Measurements from ENCODE around the gene SFXN3.
"Not testable (repeated sequence)": the region's sequence is repeated elsewhere in the genome, so short reads cannot be mapped to it uniquely, and the experiment has no call there.

The SFXN3 gene

DNA sequence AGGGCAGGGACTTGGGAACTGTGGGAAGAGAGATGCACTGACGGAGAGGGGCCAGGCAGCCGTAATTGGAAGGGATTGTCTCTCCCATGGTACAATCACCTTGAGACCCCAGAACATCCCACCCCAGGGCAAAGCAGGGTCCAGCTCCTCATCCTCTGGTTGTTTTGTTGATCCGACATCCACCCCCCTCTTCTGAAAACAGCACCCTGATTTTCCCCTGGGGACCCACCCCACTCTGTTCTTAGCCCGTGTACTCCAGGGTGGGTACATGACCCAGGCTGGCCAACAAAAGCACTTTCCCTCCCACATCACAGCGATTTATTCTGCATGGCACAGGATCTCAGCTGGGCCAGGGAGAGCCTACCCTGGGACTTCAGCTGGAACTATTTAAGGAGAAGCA is 14.2 kb upstream of the SFXN3 start:
- no peak for DNase-seq

- no peak for DNase-seq
Measured at GRCh38 chr10:101018118-101018599, 12.9 kb upstream of the SFXN3 start.

DNA sequence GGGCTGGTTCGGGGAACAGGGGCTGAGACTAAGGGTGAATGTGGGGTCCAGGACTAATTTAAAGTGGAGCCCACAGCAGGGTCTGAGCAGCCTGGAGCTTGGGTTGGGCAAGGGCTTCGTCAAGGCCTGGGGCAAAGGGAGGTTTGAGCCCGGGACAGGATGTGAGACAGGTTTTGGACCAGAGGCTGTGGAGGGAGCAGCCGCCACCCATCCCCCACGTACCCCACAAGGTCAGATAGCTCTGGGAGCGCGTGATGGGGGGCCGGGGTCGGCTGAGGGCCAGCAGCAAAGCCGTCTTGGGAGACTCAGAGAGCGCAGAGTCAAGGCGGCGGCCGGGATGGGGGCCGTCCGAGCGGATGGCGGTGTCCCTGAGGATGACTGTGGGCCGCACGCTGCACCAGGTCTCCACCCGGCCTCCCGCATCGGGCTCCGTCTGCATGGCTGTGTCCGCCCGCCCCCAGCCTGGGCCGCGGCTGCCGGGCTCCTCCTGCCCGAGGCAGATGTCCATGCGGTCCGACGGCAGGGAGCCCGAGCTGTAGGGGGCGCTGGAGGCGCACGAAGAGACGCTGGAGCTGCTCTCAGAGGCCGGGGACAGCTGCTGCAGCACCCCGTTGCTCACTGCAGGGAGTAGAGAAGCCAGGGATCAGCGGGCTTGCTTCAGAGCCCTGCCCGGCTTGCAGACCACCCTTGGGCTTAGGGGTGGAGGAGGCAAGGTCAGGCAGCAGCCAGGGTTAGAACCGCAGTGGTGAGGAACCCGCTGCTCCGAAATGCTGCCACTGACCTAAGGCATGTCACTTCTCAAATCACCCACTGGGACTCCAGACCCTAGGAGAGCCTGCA is 12.2 kb upstream of the SFXN3 start:
- DNase-seq = peak; percentile 89

DNA sequence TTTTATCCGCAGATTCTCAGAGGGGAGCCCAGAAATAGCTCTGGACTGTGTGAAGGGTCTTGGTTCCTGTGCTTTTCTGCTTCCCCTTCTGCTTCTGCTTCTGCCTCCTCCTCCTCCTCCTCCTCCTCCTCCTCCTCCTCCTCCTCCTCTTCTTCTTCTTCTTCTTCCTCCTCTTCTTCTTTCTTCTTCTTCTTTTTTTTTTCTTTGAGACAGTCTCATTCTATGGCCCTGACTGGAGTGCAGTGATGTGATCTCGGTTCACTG is 11.7 kb upstream of the SFXN3 start:
- DNase-seq = no peak

- DNase-seq = no peak
Measured at GRCh38 chr10:101020427-101021075, 10.5 kb upstream of the SFXN3 start.

DNA sequence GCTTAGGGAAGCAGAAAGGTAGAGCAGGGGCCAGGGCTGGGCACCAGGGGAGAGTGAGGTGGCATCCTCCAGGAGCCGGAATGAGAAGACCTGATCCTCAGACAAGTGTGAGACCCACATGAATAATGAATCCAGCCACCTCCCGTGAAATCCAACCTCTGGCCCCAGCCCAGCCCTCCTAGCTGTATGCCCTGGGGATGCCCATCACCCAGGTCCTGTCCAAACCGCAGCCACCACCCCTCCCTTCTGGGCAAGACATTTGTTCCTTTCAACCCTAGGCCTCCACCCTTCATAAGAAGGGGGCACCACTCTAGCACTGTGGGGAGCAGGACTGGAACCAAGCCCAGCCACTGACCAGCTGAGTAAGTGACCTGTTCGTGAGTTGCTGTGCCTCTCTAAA is 9.8 kb upstream of the SFXN3 start:
- no peak for DNase-seq

GRCh38 chr10:101021692-101022251 is 9.3 kb upstream of the SFXN3 start:
- no peak for DNase-seq

- DNase-seq = no peak
Measured at GRCh38 chr10:101022967-101023705, 7.9 kb upstream of the SFXN3 start.

DNA sequence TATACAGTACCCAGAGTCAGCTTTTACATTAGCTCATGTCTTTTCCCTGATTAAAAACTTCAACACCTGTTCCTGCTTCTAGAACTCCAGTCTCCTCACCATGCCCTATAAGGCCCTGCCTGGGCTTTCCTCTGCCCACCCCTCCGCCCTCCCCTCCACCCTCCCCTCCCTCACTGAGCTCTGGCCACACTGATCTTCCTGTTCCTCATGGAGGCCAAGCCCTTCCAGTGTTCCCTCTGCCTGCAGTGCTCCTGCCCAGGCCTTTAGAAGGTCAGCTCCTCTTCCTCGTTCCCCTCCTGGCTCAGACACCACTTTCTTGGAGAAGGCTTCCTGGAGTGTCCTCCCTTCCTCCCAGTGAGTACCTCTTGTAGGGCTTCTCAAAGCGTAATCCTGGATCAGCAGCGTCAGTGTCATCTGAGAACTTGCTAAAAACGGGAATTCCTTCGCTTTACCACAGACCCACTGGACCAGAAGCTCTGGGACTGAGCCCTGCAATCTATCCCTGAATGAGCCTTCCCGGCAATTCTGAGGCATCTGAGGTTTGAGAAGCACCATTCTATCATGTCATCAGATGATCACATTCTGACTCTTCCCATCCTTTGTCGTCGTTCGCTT is 3.8 kb upstream of the SFXN3 start:
- DNase-seq = no peak

DNA sequence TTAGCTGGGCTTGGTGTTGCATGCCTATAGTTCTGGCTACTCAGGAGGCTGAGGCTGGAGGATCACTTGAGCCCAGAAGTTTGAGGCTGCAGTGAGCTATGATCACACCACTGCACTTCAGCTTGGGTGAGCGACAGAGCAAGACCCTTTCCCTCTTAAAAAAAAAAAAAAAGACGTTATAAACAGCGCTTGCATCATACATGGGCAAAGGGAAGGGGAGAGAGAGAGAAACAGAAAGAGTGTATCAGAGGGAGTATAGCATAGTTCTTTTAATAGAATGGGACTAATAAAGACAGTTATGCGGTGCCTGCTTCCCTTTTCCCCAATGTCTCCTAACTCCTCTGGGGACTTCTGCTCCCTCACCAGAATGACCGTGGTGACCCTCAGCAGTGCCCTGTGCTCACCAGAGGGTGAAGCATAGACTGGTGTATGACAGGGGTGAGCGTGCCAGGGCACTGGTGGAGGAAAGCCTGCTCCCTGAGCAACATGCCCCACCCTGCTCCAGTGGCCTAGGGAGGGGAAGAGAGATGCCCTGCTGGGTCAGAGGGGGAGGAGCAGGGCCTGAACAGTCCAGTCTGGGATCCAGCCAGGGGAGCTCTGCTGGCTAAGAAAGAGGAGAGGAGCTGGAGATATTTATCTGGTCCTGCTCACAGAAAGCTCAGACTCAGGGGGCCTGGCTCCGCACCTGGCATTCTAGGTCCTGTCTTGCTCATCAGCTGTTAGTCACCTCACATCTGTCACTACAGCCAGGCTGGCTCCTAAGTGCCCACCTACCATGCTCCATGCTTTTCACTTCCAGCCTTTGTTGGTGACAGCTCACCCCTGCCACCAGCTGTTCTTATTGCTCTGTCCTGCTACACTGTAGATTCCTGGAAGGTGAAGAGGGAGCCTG is 2.3 kb upstream of the SFXN3 start:
- no peak for DNase-seq

- DNase-seq = no peak
Measured at GRCh38 chr10:101029520-101030295, 1.3 kb upstream of the SFXN3 start.

- no peak for DNase-seq
Measured at GRCh38 chr10:101030496-101031127, 422 bp upstream of the SFXN3 start.

DNA sequence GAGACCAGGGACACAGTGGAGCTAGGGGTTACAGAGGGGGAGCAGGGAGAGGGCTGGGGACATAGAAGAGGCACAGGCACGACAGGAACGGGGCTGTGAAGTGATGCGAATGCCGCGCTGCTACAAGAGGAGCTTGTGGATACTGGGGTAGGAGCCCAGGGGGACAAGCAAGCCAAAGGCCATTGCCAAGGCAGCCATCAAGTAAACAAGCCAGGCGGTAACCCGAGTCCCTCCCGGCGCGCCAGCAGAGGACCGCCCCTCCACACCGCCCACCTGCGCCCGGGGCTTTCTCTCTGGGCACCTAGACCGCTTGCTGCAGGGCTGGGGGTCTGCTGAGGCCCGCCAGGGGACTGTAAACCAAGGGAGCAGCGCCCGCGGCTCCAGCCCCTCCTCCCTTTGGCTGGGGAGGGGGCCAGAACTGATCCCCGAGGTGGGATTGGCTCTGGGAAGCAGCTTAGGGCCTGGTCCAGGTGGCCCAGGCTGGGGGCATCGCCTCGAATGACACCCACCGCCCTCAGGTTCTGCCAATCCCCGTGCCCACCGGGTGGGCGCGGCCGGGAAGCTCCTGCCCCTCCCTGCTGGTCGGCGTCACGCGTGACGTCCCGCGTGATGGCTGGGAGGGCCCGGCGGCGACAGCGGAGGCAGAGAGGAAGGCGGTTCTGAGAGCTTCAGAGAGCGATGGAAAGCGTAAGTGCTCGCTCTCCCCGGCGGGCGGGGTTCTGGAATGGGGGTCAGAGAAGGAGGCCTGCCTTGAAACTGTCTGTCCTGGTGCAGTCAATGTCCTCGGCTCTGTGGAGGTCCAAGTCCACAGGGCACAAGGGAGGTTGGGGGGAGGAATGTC is 982 bp downstream of the SFXN3 start:
- DNase-seq = peak; percentile 82

- DNase-seq = peak; percentile 85
Measured at GRCh38 chr10:101032637-101033224, 1.7 kb downstream of the SFXN3 start.

GRCh38 chr10:101033276-101033675 is 2.2 kb downstream of the SFXN3 start:
- DNase-seq = no peak

DNA sequence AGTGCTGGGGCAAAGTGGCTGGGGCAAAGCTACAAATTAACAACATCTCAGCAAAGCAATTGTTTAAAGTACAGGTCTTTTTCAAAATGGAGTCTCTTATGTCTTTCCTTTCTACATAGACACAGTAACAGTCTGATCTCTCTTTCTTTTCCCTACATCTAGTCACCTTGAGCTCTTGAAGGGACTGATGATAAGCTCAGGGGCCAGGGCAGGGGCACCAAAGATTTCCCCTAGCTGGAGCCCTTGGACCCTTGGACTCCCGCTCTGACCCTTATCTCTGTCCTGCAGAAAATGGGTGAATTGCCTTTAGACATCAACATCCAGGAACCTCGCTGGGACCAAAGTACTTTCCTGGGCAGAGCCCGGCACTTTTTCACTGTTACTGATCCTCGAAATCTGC is 3.4 kb downstream of the SFXN3 start:
- not testable (repeated sequence) for DNase-seq

DNA sequence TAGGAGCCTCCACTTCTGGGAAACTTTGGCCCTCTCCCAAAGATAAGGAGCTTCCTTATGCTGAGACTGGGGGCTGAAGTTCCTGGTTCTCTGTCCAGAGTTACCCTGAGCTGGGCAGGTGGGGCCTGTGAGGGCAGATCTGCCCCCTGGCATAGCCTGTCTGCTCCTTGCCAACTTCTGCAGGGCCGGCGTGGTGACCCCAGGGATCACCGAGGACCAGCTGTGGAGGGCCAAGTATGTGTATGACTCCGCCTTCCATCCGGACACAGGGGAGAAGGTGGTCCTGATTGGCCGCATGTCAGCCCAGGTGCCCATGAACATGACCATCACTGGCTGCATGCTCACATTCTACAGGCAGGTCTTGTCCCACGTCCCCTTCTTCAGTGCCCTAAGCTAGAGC is 4.3 kb downstream of the SFXN3 start:
- no peak for DNase-seq

- no peak for DNase-seq
Measured at GRCh38 chr10:101035916-101036702, 5.1 kb downstream of the SFXN3 start.

DNA sequence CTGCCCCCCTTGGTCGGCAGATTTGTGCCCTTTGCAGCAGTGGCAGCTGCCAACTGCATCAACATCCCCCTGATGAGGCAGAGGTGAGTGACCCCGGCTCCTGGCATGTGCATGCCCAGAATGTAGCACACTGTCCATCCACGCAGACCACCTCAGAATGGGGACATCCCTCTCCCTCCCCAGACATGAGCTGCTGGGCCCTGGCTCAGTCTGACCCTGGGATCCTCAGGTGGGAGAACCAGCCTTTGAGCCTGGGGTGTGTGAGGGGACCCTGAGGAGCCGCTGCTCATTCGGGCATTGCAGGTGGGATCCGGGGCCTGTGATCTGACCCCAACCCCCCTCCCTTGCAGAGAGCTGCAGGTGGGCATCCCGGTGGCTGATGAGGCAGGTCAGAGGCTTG is 5.7 kb downstream of the SFXN3 start:
- no peak for DNase-seq
